ENCODE data around the gene PTX4. TPM values are rescaled to one million over a fixed set of nuclear protein-coding genes. Genes with fewer than 3 reads are reported as not detected.

The PTX4 gene
- total and polyA plus RNA-seq, 4 donors: 0.08 to 0.61 TPM; not detected in 2

- 93% methylated on average over 10 of the region's 10 CpGs for WGBS
- Histone ChIP-seq H3K9me3 (ENCODE audit: control insufficient read depth in 4 of 4, low read length in 3 of 4) (no peaks in the 10 kb centered on the region), H3K4me1 (ENCODE audit: control insufficient read depth in 4 of 4, insufficient read depth in 4 of 4, low read length in 3 of 4) (no peaks in the 10 kb centered on the region), H3K4me3 (ENCODE audit: low read depth in 1 of 3, low read length in 3 of 3) (no peak overlapping the region), H3K9ac (ENCODE audit: low read depth in 1 of 2, low read length in 2 of 2) (no peak overlapping the region), H3K27me3 (ENCODE audit: control insufficient read depth in 4 of 4, insufficient read depth in 4 of 4, low read length in 3 of 4) (no peaks in the 10 kb centered on the region), H3K36me3 (ENCODE audit: control insufficient read depth in 4 of 4, insufficient read depth in 3 of 4, low read depth in 1 of 4, low read length in 3 of 4) (peaks cover 0 to 37% (median 7%) of the 10 kb centered on the region in 4 donors), H3K27ac (ENCODE audit: low read depth in 1 of 2, low read length in 2 of 2) (no peak overlapping the region)
- TF ChIP-seq HNF4G (IDR thresholded peaks at IDR 0.05) (no peak), HNF4A (conservative IDR thresholded peaks at IDR 0.05) (no peak), GABPA (IDR thresholded peaks at IDR 0.05 in 1 of 2, conservative IDR thresholded peaks at IDR 0.05 in 1 of 2) (no peak), RAD21 (IDR thresholded peaks at IDR 0.05) (no peak), SP1 (IDR thresholded peaks at IDR 0.05) (no peak), ATF3 (IDR thresholded peaks at IDR 0.05) (no peak)
- TF ChIP-seq, protein P1, sequence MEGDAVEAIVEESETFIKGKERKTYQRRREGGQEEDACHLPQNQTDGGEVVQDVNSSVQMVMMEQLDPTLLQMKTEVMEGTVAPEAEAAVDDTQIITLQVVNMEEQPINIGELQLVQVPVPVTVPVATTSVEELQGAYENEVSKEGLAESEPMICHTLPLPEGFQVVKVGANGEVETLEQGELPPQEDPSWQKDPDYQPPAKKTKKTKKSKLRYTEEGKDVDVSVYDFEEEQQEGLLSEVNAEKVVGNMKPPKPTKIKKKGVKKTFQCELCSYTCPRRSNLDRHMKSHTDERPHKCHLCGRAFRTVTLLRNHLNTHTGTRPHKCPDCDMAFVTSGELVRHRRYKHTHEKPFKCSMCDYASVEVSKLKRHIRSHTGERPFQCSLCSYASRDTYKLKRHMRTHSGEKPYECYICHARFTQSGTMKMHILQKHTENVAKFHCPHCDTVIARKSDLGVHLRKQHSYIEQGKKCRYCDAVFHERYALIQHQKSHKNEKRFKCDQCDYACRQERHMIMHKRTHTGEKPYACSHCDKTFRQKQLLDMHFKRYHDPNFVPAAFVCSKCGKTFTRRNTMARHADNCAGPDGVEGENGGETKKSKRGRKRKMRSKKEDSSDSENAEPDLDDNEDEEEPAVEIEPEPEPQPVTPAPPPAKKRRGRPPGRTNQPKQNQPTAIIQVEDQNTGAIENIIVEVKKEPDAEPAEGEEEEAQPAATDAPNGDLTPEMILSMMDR (IDR thresholded peaks at IDR 0.05; ENCODE audit: low read depth, low read length, missing input control): no peak
- no peak for DNase-seq (ENCODE audit: low spot score)
These were observed 28.8 kb downstream of the PTX4 start for GRCh38 chr16:1459967-1460366.

GRCh38 chr16:1458977-1459341 is 29.8 kb downstream of the PTX4 start:
- Histone ChIP-seq H3K27ac (ENCODE audit: low read depth in 1 of 2, low read length in 2 of 2) (no peak overlapping the region), H3K27me3 (ENCODE audit: control insufficient read depth in 4 of 4, insufficient read depth in 4 of 4, low read length in 3 of 4) (no peaks in the 10 kb centered on the region), H3K4me3 (ENCODE audit: low read depth in 1 of 3, low read length in 3 of 3) (no peak overlapping the region), H3K9ac (ENCODE audit: low read depth in 1 of 2, low read length in 2 of 2) (no peak overlapping the region), H3K4me1 (ENCODE audit: control insufficient read depth in 4 of 4, insufficient read depth in 4 of 4, low read length in 3 of 4) (no peaks in the 10 kb centered on the region), H3K9me3 (ENCODE audit: control insufficient read depth in 4 of 4, low read length in 3 of 4) (no peaks in the 10 kb centered on the region), H3K36me3 (ENCODE audit: control insufficient read depth in 4 of 4, insufficient read depth in 3 of 4, low read depth in 1 of 4, low read length in 3 of 4) (peaks cover 0 to 44% (median 7%) of the 10 kb centered on the region in 4 donors)
- WGBS: 87% methylated on average over 14 of the region's 14 CpGs
- TF ChIP-seq YY1 (IDR thresholded peaks at IDR 0.05): no peak
- no peak for TF ChIP-seq NR2F2 (IDR thresholded peaks at IDR 0.05)
- TF ChIP-seq HNF4G (IDR thresholded peaks at IDR 0.05): no peak
- TF ChIP-seq RXRA (IDR thresholded peaks at IDR 0.05): no peak
- no peak for TF ChIP-seq FOXA1 (IDR thresholded peaks at IDR 0.05)
- no peak for TF ChIP-seq TAF1 (conservative IDR thresholded peaks at IDR 0.05)
- no peak for TF ChIP-seq RAD21 (IDR thresholded peaks at IDR 0.05)
- TF ChIP-seq, protein P2, sequence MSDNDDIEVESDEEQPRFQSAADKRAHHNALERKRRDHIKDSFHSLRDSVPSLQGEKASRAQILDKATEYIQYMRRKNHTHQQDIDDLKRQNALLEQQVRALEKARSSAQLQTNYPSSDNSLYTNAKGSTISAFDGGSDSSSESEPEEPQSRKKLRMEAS (IDR thresholded peaks at IDR 0.05): no peak
- no peak for TF ChIP-seq FOXA2 (IDR thresholded peaks at IDR 0.05)
- TF ChIP-seq HNF4A (conservative IDR thresholded peaks at IDR 0.05): no peak
- TF ChIP-seq SP1 (IDR thresholded peaks at IDR 0.05): no peak
- TF ChIP-seq ZBTB33 (IDR thresholded peaks at IDR 0.05): no peak
- TF ChIP-seq, protein P3, sequence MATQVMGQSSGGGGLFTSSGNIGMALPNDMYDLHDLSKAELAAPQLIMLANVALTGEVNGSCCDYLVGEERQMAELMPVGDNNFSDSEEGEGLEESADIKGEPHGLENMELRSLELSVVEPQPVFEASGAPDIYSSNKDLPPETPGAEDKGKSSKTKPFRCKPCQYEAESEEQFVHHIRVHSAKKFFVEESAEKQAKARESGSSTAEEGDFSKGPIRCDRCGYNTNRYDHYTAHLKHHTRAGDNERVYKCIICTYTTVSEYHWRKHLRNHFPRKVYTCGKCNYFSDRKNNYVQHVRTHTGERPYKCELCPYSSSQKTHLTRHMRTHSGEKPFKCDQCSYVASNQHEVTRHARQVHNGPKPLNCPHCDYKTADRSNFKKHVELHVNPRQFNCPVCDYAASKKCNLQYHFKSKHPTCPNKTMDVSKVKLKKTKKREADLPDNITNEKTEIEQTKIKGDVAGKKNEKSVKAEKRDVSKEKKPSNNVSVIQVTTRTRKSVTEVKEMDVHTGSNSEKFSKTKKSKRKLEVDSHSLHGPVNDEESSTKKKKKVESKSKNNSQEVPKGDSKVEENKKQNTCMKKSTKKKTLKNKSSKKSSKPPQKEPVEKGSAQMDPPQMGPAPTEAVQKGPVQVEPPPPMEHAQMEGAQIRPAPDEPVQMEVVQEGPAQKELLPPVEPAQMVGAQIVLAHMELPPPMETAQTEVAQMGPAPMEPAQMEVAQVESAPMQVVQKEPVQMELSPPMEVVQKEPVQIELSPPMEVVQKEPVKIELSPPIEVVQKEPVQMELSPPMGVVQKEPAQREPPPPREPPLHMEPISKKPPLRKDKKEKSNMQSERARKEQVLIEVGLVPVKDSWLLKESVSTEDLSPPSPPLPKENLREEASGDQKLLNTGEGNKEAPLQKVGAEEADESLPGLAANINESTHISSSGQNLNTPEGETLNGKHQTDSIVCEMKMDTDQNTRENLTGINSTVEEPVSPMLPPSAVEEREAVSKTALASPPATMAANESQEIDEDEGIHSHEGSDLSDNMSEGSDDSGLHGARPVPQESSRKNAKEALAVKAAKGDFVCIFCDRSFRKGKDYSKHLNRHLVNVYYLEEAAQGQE (IDR thresholded peaks at IDR 0.05): no peak
- TF ChIP-seq EGR1 (IDR thresholded peaks at IDR 0.05; ENCODE audit: low read depth in 2 of 2): no peak
- TF ChIP-seq ATF3 (IDR thresholded peaks at IDR 0.05): no peak
- DNase-seq (ENCODE audit: low spot score): no peak

Data from liver (tissue), 9 donors.